Retinal pigment epithelial cell (primary cell): ENCODE data around the gene ECE1.

Source experiments
- DNase-seq: peaks from one replicate; pipeline ENCODE4 v3.0.0-alpha.2; 2010; ENCODE audit warnings: low read depth
- H3K4me3 ChIP-seq: 2 replicates; pipeline ENCODE4 v1.5.1; 2011; ENCODE audit warnings: mild to moderate bottlenecking, low read length, control low read depth, moderate library complexity
- TF ChIP-seq, protein P1 (sequence below): conservative IDR thresholded peaks from 2 replicates; pipeline ENCODE4 v1.5.1; 2011; ENCODE audit warnings: low read depth, low read length, control low read depth, inconsistent platforms

The ECE1 gene

DNA sequence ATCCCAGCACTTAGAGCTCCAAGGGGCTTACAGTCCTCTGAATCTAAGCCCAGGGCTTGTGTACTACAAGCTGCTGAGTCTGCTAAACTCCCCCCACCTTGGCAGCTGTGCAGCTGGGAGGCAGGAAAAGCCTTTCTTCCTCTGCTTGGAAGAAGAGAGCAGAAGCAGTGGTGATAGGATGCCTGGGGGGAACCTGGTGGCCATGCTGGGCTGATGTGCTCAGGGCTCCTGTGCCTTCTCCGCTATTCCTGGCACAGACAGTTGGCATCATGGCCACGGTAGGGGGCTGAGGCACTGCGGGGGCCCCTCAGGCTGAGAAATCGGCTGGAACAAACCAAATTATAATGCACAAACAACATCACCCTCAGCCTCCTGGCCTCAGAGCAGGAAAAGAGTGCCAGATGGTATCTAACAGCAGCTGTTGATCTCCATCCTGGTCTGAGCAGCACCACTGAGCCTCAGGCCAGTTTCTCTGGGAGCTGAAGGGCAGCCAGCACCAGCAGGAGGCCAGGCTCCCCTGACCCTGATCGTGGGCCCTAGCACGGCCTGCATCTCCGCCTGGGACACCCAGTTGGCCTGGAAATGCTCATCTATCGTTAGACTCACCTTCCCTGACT is 35.8 kb downstream of the ECE1 start:
- H3K4me3 ChIP-seq, result no peak overlapping the region
- peak; percentile 56 for DNase-seq
- TF ChIP-seq, protein P1, sequence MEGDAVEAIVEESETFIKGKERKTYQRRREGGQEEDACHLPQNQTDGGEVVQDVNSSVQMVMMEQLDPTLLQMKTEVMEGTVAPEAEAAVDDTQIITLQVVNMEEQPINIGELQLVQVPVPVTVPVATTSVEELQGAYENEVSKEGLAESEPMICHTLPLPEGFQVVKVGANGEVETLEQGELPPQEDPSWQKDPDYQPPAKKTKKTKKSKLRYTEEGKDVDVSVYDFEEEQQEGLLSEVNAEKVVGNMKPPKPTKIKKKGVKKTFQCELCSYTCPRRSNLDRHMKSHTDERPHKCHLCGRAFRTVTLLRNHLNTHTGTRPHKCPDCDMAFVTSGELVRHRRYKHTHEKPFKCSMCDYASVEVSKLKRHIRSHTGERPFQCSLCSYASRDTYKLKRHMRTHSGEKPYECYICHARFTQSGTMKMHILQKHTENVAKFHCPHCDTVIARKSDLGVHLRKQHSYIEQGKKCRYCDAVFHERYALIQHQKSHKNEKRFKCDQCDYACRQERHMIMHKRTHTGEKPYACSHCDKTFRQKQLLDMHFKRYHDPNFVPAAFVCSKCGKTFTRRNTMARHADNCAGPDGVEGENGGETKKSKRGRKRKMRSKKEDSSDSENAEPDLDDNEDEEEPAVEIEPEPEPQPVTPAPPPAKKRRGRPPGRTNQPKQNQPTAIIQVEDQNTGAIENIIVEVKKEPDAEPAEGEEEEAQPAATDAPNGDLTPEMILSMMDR, result no peak

DNA sequence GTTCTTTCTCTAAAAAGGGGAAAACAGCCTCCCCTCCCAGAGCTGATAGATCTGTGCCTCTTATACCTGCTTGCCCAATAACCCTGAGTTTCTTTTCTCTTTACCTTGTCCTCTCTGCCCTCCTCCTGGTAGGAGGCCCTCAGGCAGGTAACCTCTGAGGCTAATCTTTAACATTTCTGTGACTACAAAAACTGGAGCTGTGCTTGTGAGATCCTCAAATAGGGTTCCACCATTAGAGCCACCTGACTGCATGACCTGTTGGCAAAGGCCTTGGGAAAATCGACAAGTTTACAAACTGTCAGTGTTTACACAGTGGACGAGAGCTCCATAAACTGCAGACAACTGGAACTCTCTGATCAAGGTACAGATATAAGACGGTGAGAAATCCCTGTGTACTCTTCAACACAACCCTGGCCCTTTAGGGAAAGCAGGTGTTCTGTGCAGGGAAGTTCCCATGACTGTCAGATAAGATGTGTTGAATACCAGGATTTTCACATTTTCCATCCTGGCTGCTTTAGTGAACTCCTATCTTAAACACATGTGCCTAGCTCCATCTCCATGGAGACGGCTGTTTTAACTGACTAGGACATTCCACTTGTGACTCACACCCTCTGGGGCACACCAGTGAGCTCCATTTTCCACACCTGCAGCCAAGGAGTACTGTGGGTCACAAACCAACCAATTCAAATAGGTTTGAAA is 38.3 kb downstream of the ECE1 start:
- DNase-seq, result peak; percentile 73
- TF ChIP-seq, protein P1, result no peak
- no peak overlapping the region for H3K4me3 ChIP-seq

DNA sequence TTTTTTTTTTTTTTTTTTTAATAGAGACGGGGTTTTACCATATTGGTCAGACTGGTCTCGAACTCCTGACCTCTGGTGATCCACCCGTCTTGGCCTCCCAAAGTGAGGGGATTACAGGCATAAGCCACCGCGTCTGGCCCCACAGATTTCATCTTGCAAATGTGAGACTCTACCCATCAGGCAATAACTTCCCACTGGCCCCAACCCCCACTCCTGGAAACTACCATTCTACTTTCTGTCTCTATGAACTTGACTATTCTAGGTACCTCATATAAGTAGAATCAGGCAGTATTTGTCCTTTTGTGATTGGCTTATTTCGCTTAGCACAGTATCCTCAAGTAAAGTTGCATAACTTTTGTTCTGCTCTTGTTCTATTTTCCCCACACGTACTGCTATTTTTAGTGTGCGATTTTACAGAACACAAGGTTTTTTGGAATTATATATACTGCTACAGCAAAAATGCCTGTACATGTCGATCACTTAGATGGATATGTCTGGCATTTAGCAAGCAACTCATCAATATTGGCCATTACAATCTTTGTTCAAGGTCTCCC is 40.2 kb downstream of the ECE1 start:
- H3K4me3 ChIP-seq, result no peak overlapping the region
- no peak for DNase-seq
- TF ChIP-seq, protein P1, result no peak

DNA sequence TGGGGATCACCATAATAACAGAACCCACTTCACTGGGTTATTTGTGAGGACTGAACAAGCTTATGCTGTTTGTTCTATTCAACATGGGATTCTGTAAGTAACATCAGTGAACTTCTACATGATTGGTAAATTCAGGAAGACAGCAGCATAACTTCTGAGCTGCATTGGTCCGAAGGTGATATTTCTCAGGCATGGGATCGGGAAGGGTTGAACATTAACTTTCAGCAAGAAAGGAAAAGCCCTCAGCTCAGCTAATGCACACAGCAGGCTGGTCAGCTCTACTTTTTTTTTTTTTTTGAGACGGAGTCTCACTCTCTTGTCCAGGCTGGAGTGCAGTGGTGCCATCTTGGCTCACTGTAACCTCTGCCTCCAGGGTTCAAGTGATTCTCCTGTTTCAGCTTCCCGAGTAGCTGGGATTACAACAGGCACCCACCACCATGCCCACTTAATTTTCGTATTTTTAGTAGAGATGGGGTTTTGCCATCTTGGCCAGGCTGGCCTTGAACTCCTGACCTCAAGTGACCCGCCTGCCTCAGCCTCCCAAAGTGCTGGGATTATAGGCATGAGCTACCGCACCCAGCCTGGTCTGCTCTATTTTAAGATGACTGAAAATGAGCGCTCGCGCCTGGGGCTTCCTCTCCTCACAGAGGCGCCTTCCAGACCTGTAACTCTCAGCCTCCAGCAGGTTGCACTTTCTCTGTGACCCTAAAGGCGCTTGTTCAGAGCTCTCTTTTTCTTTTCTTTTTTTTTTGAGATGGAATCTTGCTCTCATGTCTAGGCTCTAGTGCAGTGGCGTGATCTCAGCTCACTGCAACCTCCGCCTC is 42.2 kb downstream of the ECE1 start:
- TF ChIP-seq, protein P1, result no peak
- no peak for DNase-seq
- no peak overlapping the region for H3K4me3 ChIP-seq

DNA sequence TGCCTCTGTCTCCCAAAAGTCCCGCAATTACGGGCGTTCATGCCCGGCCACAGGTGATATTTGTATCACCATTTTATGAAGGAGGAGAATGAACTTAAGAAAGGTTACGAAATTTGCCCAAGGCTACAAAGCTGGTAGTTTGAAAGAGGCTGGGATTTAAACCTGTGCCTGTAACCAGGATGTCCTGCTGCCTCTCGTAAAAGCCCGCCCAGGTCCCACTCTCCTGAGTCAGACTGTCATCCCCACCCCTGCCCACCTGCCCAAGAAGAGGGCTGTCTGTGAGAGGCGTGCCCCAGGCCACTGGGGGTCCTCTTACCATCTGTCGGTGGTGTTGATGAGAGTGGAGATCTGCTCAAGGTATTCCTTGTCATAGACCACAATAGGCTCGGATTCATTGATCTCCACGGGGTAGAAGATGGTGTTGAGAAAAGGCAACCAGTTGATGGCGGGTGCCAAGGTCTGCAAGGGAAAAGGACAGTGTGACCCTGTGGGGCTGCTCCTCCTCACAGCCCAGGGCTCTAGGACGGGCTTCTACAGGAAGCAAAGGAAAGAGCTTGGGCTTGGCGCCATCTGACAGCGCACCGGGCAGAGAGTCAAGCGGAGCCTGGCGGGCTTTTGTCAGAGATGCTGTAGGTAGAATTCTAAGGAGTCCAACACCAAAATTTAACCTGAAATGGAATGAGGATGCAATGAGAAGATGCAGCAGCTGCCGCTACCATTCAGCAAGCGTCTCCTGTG is 43.2 kb downstream of the ECE1 start:
- TF ChIP-seq, protein P1, result no peak
- no peak for DNase-seq
- H3K4me3 ChIP-seq, result no peak overlapping the region

DNA sequence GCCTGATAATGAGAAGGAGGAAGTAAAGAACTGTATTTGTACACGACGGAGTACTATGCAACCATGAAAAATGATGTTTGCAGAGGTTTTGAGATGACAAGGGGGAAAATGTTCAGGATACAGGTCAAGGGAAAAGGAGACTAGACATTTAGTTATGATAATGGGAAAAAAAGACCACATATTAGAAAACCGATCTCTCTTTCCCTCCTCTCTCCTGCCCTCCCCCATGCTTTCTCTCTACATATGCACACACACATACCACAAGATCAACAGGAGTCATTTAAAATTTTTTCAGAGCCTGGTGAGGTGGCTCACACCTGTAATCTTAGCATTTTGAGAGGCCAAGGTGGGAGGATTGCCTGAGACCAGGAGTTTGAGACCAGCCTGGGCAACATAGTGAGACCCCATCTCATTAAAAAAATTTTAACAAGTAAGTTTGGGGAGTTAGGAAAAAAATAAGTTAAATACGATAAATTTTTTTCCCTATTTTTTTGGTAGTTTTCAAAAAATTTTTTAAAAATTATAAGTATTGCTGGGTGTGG is 44.5 kb downstream of the ECE1 start:
- H3K4me3 ChIP-seq, result no peak overlapping the region
- TF ChIP-seq, protein P1, result no peak
- DNase-seq, result no peak
